K562 (cell line): ENCODE results near the gene HTR3B. TPM values are rescaled to one million over a fixed set of nuclear protein-coding genes. Genes with fewer than 3 reads are reported as not detected.
A peak's percentile ranks its signal among the peaks of the same experiment; 100 is the strongest.

ENCODE experiments used
- BACH1 ChIP-seq: fragments of 200-800 bp; sonication (Bioruptor generic); IDR thresholded peaks from 2 replicates; pipeline ENCODE4 v1.6.1; 2016; ENCODE audit warnings: missing genetic modification characterization, missing compliant biosample characterization
- BRD9 ChIP-seq: fragments of 450-650 bp; IDR thresholded peaks from 2 replicates; pipeline ENCODE4 v1.6.1; 2018; ENCODE audit warnings: low read depth; ENCODE audit not compliant: partially characterized antibody
- CBFA2T3 ChIP-seq: fragments of 450-650 bp; IDR thresholded peaks from 2 replicates; pipeline ENCODE4 v1.6.1; 2017
- CBX3 ChIP-seq, 2 experiments: IDR thresholded peaks; 1 replicate in 1 of 2; 2 replicates in 1 of 2; pipeline ENCODE4 v1.6.1; 2012; ENCODE audit warnings: inconsistent platforms in 2 of 2, low read length in 2 of 2, borderline replicate concordance in 1 of 2, control low read depth in 1 of 2
- CHD2 ChIP-seq: IDR thresholded peaks from 2 replicates; pipeline ENCODE4 v1.6.1; 2011; ENCODE audit warnings: low read depth, low read length
- CREB5 ChIP-seq: fragments of 250-450 bp; sonication (Bioruptor Pico); IDR thresholded peaks from 2 replicates; pipeline ENCODE4 v1.5.0; 2020; ENCODE audit warnings: mild to moderate bottlenecking
- GABPB1 ChIP-seq: sonication (generic); formaldehyde crosslinking; IDR thresholded peaks from 2 replicates; pipeline ENCODE4 v1.8.0; 2022; ENCODE audit warnings: mild to moderate bottlenecking, missing genetic modification reagents
- LARP7 ChIP-seq: fragments of 450-650 bp; IDR thresholded peaks from 2 replicates; pipeline ENCODE4 v1.6.1; 2016
- PTBP1 ChIP-seq: fragments of 200-400 bp; formaldehyde crosslinking; IDR thresholded peaks from 2 replicates; pipeline ENCODE4 v1.6.1; 2017; ENCODE audit warnings: low read depth, low read length
- RAD21 ChIP-seq, 2 experiments: fragments of 250-450 bp in 1 of 2; fragments of 450-650 bp in 1 of 2; sonication (Bioruptor Pico) in 1 of 2; formaldehyde crosslinking in 1 of 2; IDR thresholded peaks in 1 of 2; conservative IDR thresholded peaks in 1 of 2; 2 replicates each; pipeline versions ENCODE4 v1.4.0 to v1.8.0; 2020 to 2022; ENCODE audit warnings: mild to moderate bottlenecking in 2 of 2, moderate library complexity in 1 of 2
- STAT5A ChIP-seq: IDR thresholded peaks from 2 replicates; pipeline ENCODE4 v1.6.1; 2012; ENCODE audit warnings: low read length, inconsistent platforms, borderline replicate concordance
- TAF9B ChIP-seq: fragments of 450-650 bp; IDR thresholded peaks from 2 replicates; pipeline ENCODE4 v1.6.1; 2018; ENCODE audit warnings: mild to moderate bottlenecking; ENCODE audit not compliant: partially characterized antibody
- TRIM28 ChIP-seq: fragments of 450-650 bp; IDR thresholded peaks from 2 replicates; pipeline ENCODE4 v1.6.1; 2017
- WHSC1 ChIP-seq: IDR thresholded peaks from one replicate; pipeline ENCODE4 v1.6.1; 2012; ENCODE audit warnings: low read length, control low read depth, inconsistent platforms
- ZBTB49 ChIP-seq: sonication (generic); formaldehyde crosslinking; IDR thresholded peaks from 2 replicates; pipeline ENCODE4 v1.8.0; 2022; ENCODE audit warnings: missing genetic modification reagents, mild to moderate bottlenecking, borderline replicate concordance
- ZHX1 ChIP-seq: fragments of 150-350 bp; conservative IDR thresholded peaks from 2 replicates; pipeline ENCODE4 v1.6.1; 2014; ENCODE audit warnings: low read length
- ZNF41 ChIP-seq: fragments of 250-450 bp; sonication (Bioruptor Pico); conservative IDR thresholded peaks from 2 replicates; pipeline ENCODE4 v1.4.0; 2020; ENCODE audit warnings: mild to moderate bottlenecking
- ZNF507 ChIP-seq: conservative IDR thresholded peaks from 2 replicates; pipeline ENCODE4 v1.6.1; 2017; ENCODE audit warnings: missing genetic modification characterization, missing compliant biosample characterization
- ZNF655 ChIP-seq: fragments of 250-450 bp; sonication (Bioruptor Pico); IDR thresholded peaks from 2 replicates; pipeline ENCODE4 v1.5.0; 2021
- ZNF766 ChIP-seq: fragments of 200-800 bp; sonication (Bioruptor generic); conservative IDR thresholded peaks from 2 replicates; pipeline ENCODE4 v1.6.1; 2016; ENCODE audit warnings: missing genetic modification characterization, missing compliant biosample characterization
- polyA plus RNA-seq, 8 experiments: library from polyadenylated mRNA; depleted of rRNA in 4 of 8; stranded (reverse) in 5 of 8; unstranded in 3 of 8; fragments of >200 nt; fragmentation: Nextera tagmentation in 2 of 8; fragmentation: Illumina TruSeq in 1 of 8; extraction: Ambion mirVana in 2 of 8; extraction: Trizol in 1 of 8; gene quantifications; 2 replicates each; pipeline versions ENCODE4 v1.2.1 to v1.2.3, GENCODE V29; 2011 to 2014; ENCODE audit warnings: inconsistent platforms in 1 of 8, missing spikeins in 1 of 8
- total RNA-seq, 7 experiments: library from RNA; depleted of rRNA in 6 of 7; stranded (reverse); fragments of >200 nt in 6 of 7; fragmentation: Illumina TruSeq in 2 of 7; extraction: Trizol in 2 of 7; gene quantifications; 2 replicates each; pipeline versions ENCODE4 v1.2.1 to v1.2.3, GENCODE V29; 2011 to 2021; ENCODE audit warnings: low replicate concordance in 1 of 7

HTR3B gene
- total and polyA plus RNA-seq, 9 of the 15 experiments (the other 6 are each of a cell fraction or from before 2014, with no cell fraction given): not detected

- no peak for TF ChIP-seq ZHX1
- no peak for TF ChIP-seq RAD21 (CRISPR knock-in tag; conservative IDR thresholded peaks at IDR 0.05 in 1 of 2, IDR thresholded peaks at IDR 0.05 in 1 of 2)
- no peak for TF ChIP-seq ZNF766 (CRISPR knock-in tag)
- peak; percentile 27 for TF ChIP-seq BRD9
- no peak for TF ChIP-seq STAT5A
- 0 out of 2 replicates have a peak, but pooled peaks have one; percentile 81 for TF ChIP-seq LARP7
- no peak for TF ChIP-seq CBFA2T3
- TF ChIP-seq ZBTB49 (CRISPR knock-in tag): no peak
- no peak for TF ChIP-seq WHSC1
- TF ChIP-seq CREB5 (CRISPR knock-in tag): no peak
- no peak for TF ChIP-seq GABPB1 (CRISPR knock-in tag)
- TF ChIP-seq ZNF41 (CRISPR knock-in tag): no peak
- TF ChIP-seq TAF9B: no peak
- no peak for TF ChIP-seq PTBP1
- 0 out of 2 replicates have a peak, but pooled peaks have one; percentile 6 for TF ChIP-seq TRIM28
- no peak for TF ChIP-seq ZNF655 (CRISPR knock-in tag)
- TF ChIP-seq CBX3 (IDR thresholded peaks at IDR 0.05; ENCODE audit: borderline replicate concordance in 1 of 2, low read length in 2 of 2): 0 out of 3 replicates have a peak, but pooled peaks of 1 of the 2 experiments have one; percentile 51
- no peak for TF ChIP-seq ZNF507
- TF ChIP-seq BACH1: no peak
- TF ChIP-seq CHD2: no peak
Measured at GRCh38 chr11:113876074-113876797, 28.4 kb upstream of the HTR3B start (continued).
